Endodermal cell (in vitro differentiated cells): ENCODE results near the gene NMT2. TPM values are rescaled to one million over a fixed set of nuclear protein-coding genes. Genes with fewer than 3 reads are reported as not detected.
A peak's percentile ranks its signal among the peaks of the same experiment; 100 is the strongest.

Experiments
- DNase-seq: peaks from one replicate; pipeline ENCODE4 v3.0.0-alpha.2; 2017
- H3K27ac ChIP-seq: 2 replicates; pipeline ENCODE4 v1.5.1; 2013; ENCODE audit warnings: mild to moderate bottlenecking, low read depth, low read length, moderate library complexity
- H3K27me3 ChIP-seq: 2 replicates; pipeline ENCODE4 v1.6.1; 2013; ENCODE audit warnings: mild to moderate bottlenecking, low read length, moderate library complexity; ENCODE audit not compliant: insufficient read depth, control insufficient read depth, poor library complexity, severe bottlenecking
- H3K36me3 ChIP-seq: 2 replicates; pipeline ENCODE4 v1.7.0; 2013; ENCODE audit warnings: mild to moderate bottlenecking, low read length, moderate library complexity; ENCODE audit not compliant: control insufficient read depth, insufficient read depth
- H3K4me1 ChIP-seq: one replicate; pipeline ENCODE4 v1.7.0; 2013; ENCODE audit warnings: low read length; ENCODE audit not compliant: control insufficient read depth, insufficient read depth
- H3K4me3 ChIP-seq: 2 replicates; pipeline ENCODE4 v1.5.1; 2013; ENCODE audit warnings: mild to moderate bottlenecking, low read length, moderate library complexity
- H3K9ac ChIP-seq: 2 replicates; pipeline ENCODE4 v1.6.1; 2013; ENCODE audit warnings: mild to moderate bottlenecking, low read length, moderate library complexity; ENCODE audit not compliant: poor library complexity, severe bottlenecking; ENCODE audit errors: extremely low read depth
- H3K9me3 ChIP-seq: 2 replicates; pipeline ENCODE4 v1.6.1; 2013; ENCODE audit warnings: mild to moderate bottlenecking, low read length, moderate library complexity; ENCODE audit not compliant: control insufficient read depth
- H3K27ac Mint-ChIP-seq: 2 replicates; pipeline ENCODE4 v1.8.0; 2020; ENCODE audit warnings: mixed read lengths
- H3K27me3 Mint-ChIP-seq: 2 replicates; pipeline ENCODE4 v1.8.0; 2021; ENCODE audit warnings: mild to moderate bottlenecking, mixed read lengths; ENCODE audit not compliant: insufficient read depth
- H3K36me3 Mint-ChIP-seq: 2 replicates; pipeline ENCODE4 v1.8.0; 2020; ENCODE audit warnings: low read depth, mixed read lengths
- H3K4me1 Mint-ChIP-seq: 2 replicates; pipeline ENCODE4 v1.8.0; 2020; ENCODE audit warnings: mixed read lengths
- H3K4me3 Mint-ChIP-seq: 2 replicates; pipeline ENCODE4 v1.8.0; 2020; ENCODE audit warnings: mild to moderate bottlenecking, moderate library complexity, mixed read lengths
- H3K9me3 Mint-ChIP-seq: 2 replicates; pipeline ENCODE4 v1.8.0; 2020; ENCODE audit warnings: mild to moderate bottlenecking, mixed read lengths
- CTCF ChIP-seq: fragments of 200-600 bp; sonication (generic); conservative IDR thresholded peaks from 2 replicates; pipeline ENCODE4 v1.5.0; 2021; ENCODE audit warnings: antibody characterized with exemption, mild to moderate bottlenecking
- WGBS, 2 experiments: methylation state at CpG; one replicate each; pipeline versions ENCODE4 v1.1.5 to v1.1.7; 2013; ENCODE audit warnings: missing lambda C conversion rate in 2 of 2, mixed read lengths in 1 of 2; ENCODE audit not compliant: insufficient coverage in 1 of 2, insufficient read length in 1 of 2; 5-methylcytosine and 5-hydroxymethylcytosine counted together
- total RNA-seq, 2 donors: library from RNA; stranded (reverse); fragmentation: NEBNext Ultra II Directional in 1 of 2; extraction: Animal tissue kit (Norgen Biotek cat#: 25700) in 1 of 2; gene quantifications; 2 replicates in 1 of 2; 3 replicates in 1 of 2; pipeline ENCODE4 v1.2.1, GENCODE V29; 2021

Gene NMT2
- total RNA-seq, 2 donors from 2014 or later, result 21.7 to 21.9 TPM

GRCh38 chr10:15113766-15114165, 54.7 kb downstream of the NMT2 start:
- H3K27ac Mint-ChIP-seq, result no peak overlapping the region
- 82 to 92% methylated on average over 3 to 4 of the region's 4 CpGs for WGBS, 2 experiments

GRCh38 chr10:15112657-15113056, 55.8 kb downstream of the NMT2 start:
- Histone ChIP-seq H3K27ac (no peak overlapping the region), H3K27me3 (no peaks in the 10 kb centered on the region), H3K4me1 (no peaks in the 10 kb centered on the region), H3K36me3 (peaks cover 49% of the 10 kb centered on the region), H3K4me3 (no peak overlapping the region), H3K9ac (no peak overlapping the region), H3K9me3 (peaks cover 12% of the 10 kb centered on the region)
- H3K4me1 Mint-ChIP-seq, result no peaks in the 10 kb centered on the region
- no peak overlapping the region for H3K4me3 Mint-ChIP-seq
- H3K36me3 Mint-ChIP-seq, result peaks cover 44% of the 10 kb centered on the region
- TF ChIP-seq CTCF, result peak; percentile 41
- WGBS, 2 experiments, result 93 to 94% methylated on average over 12 to 13 of the region's 13 CpGs
- no peaks in the 10 kb centered on the region for H3K9me3 Mint-ChIP-seq
- H3K27me3 Mint-ChIP-seq, result no peaks in the 10 kb centered on the region
- DNase-seq, result peak; percentile 62
- no peak overlapping the region for H3K27ac Mint-ChIP-seq

More at GRCh38 chr10:15113766-15114165, 54.7 kb downstream of the NMT2 start:
- Mint-ChIP-seq H3K36me3 (peaks cover 38% of the 10 kb centered on the region), H3K4me3 (no peak overlapping the region), H3K4me1 (no peaks in the 10 kb centered on the region), H3K9me3 (no peaks in the 10 kb centered on the region), H3K27me3 (no peaks in the 10 kb centered on the region)
- H3K9ac ChIP-seq, result no peak overlapping the region
- H3K36me3 ChIP-seq, result peaks cover 50% of the 10 kb centered on the region
- no peak for TF ChIP-seq CTCF
- no peak for DNase-seq
- peaks cover 12% of the 10 kb centered on the region for H3K9me3 ChIP-seq
- no peak overlapping the region for H3K4me3 ChIP-seq
- H3K27me3 ChIP-seq, result no peaks in the 10 kb centered on the region
- no peaks in the 10 kb centered on the region for H3K4me1 ChIP-seq
- H3K27ac ChIP-seq, result no peak overlapping the region

GRCh38 chr10:15106352-15107013, 62.0 kb downstream of the NMT2 start:
- no peak overlapping the region for H3K9ac ChIP-seq
- peak; percentile 97 for TF ChIP-seq CTCF
- DNase-seq, result peak; percentile 93
- no peaks in the 10 kb centered on the region for H3K9me3 Mint-ChIP-seq
- 75 to 92% methylated on average over 6 to 8 of the region's 8 CpGs for WGBS, 2 experiments
- no peaks in the 10 kb centered on the region for H3K4me1 ChIP-seq
- no peak overlapping the region for H3K4me3 ChIP-seq
- H3K36me3 ChIP-seq, result peaks cover 80% of the 10 kb centered on the region
- no peaks in the 10 kb centered on the region for H3K9me3 ChIP-seq
- no peak overlapping the region for H3K4me3 Mint-ChIP-seq
- H3K27me3 Mint-ChIP-seq, result no peaks in the 10 kb centered on the region
- no peak overlapping the region for H3K27ac ChIP-seq
- H3K27ac Mint-ChIP-seq, result peak overlapping the region; percentile 48
- no peaks in the 10 kb centered on the region for H3K27me3 ChIP-seq
- peaks cover 73% of the 10 kb centered on the region for H3K36me3 Mint-ChIP-seq
- H3K4me1 Mint-ChIP-seq, result no peaks in the 10 kb centered on the region
